ENCODE results near the gene MALRD1. TPM values are rescaled to one million over a fixed set of nuclear protein-coding genes. Genes with fewer than 3 reads are reported as not detected.

MALRD1 gene
- total RNA-seq, 2 experiments from 2014 or later = not detected

DNA sequence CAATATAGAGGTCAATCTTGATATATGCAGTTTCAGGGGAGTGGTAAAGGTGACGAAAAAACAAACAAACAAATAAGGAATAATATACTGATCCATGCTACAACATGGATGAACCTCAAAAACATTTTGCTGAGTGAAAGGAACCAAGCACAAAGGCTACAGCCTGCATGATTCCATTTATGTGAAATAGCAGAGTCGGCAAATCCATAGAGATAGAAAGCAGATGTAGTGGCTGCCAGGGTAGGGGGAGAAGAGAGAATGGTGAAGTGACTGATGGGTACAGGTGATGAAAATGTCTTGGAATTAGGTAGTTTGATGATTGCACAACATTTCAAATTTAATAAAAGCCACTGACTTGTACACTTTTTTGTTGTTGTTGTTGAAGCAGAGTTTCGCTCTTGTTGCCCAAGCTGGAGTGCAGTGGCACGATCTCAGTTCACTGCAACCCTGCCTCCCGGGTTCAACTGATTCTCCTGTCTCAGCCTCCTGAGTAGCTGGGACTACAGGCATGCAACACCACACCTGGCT is 71.8 kb downstream of the MALRD1 start:
- no peak for DNase-seq
- Mint-ChIP-seq H3K4me3 (no peak overlapping the region), H3K27ac (no peak overlapping the region), H3K27me3 (no peaks in the 10 kb centered on the region), H3K36me3 (ENCODE audit: low read depth) (no peaks in the 10 kb centered on the region), H3K9me3 (peaks cover 10% of the 10 kb centered on the region), H3K4me1 (ENCODE audit: low read depth) (no peaks in the 10 kb centered on the region)
- no peak for ATAC-seq (ENCODE audit: poor library complexity)
- Histone ChIP-seq H3K4me3 (ENCODE audit: low read length) (no peak overlapping the region), H3K4me1 (ENCODE audit: insufficient read depth, low read length) (no peaks in the 10 kb centered on the region), H3K27ac (ENCODE audit: low read depth in 1 of 2, low read length in 2 of 2) (no peak overlapping the region), H3K36me3 (ENCODE audit: insufficient read depth, low read length) (no peaks in the 10 kb centered on the region), H3K9me3 (ENCODE audit: control insufficient read depth in 1 of 2, insufficient read depth in 1 of 2, low read length in 2 of 2) (no peaks in the 10 kb centered on the region), H3K27me3 (ENCODE audit: control insufficient read depth in 1 of 2, insufficient read depth in 2 of 2, low read length in 2 of 2) (no peaks in the 10 kb centered on the region)
- TF ChIP-seq, protein P1, sequence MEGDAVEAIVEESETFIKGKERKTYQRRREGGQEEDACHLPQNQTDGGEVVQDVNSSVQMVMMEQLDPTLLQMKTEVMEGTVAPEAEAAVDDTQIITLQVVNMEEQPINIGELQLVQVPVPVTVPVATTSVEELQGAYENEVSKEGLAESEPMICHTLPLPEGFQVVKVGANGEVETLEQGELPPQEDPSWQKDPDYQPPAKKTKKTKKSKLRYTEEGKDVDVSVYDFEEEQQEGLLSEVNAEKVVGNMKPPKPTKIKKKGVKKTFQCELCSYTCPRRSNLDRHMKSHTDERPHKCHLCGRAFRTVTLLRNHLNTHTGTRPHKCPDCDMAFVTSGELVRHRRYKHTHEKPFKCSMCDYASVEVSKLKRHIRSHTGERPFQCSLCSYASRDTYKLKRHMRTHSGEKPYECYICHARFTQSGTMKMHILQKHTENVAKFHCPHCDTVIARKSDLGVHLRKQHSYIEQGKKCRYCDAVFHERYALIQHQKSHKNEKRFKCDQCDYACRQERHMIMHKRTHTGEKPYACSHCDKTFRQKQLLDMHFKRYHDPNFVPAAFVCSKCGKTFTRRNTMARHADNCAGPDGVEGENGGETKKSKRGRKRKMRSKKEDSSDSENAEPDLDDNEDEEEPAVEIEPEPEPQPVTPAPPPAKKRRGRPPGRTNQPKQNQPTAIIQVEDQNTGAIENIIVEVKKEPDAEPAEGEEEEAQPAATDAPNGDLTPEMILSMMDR (IDR thresholded peaks at IDR 0.05) = no peak
- intact Hi-C loops (cut with DNase I, micrococcal nuclease) = no loop called here
- CTCF ChIA-PET = no interaction called here
- POLR2A ChIA-PET = no interaction called here

DNA sequence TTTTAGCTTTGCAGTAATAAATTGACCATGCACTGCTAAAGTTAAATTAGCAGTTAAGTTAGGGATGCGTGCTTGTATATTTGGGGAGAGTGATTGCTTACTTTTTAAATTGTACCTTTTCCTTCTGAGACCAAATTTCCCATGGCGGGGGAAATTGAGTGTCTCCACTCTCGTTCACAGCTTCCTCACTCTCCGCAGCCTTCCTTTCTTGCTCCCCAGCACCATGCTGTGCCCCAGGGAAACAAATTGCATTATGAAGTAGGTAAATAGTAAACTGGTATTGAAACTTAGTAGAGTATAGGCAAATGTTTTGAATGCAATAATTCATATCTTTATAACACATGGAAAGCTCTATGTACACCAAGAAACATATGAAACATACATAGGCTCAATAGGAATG is 85.4 kb downstream of the MALRD1 start:
- H3K4me1 Mint-ChIP-seq (ENCODE audit: low read depth) = no peaks in the 10 kb centered on the region

DNA sequence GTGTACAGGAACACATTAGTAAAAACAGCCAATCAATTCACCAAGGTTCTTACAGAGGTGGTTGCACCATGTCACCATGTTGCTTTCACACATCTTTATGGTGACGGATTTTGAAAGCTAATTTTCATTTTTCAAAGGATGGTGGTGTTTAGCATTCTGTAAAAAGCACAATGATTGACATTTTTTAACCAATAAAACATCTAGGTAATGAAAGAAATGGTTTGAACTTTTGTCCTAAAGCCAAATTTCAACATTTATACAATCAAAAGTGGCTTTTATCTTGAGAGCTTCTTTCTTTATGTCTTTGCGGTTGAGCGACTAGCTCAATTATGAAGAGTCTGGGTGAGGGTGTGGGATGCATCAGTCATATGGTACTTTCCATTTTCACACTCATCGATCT is 94.4 kb downstream of the MALRD1 start:
- no peaks in the 10 kb centered on the region for H3K27me3 ChIP-seq (ENCODE audit: control insufficient read depth in 1 of 2, insufficient read depth in 2 of 2, low read length in 2 of 2)
- intact Hi-C loops (cut with DNase I, micrococcal nuclease) = no loop called here
- Mint-ChIP-seq H3K27me3 (no peaks in the 10 kb centered on the region), H3K9me3 (peaks cover 10% of the 10 kb centered on the region), H3K27ac (no peak overlapping the region), H3K4me3 (no peak overlapping the region), H3K4me1 (ENCODE audit: low read depth) (no peaks in the 10 kb centered on the region), H3K36me3 (ENCODE audit: low read depth) (no peaks in the 10 kb centered on the region)
- no peak for DNase-seq
- no peaks in the 10 kb centered on the region for H3K4me1 ChIP-seq (ENCODE audit: insufficient read depth, low read length)
- TF ChIP-seq, protein P1 (IDR thresholded peaks at IDR 0.05) = no peak
- CTCF ChIA-PET = no interaction called here
- no peak overlapping the region for H3K27ac ChIP-seq (ENCODE audit: low read depth in 1 of 2, low read length in 2 of 2)
- POLR2A ChIA-PET = no interaction called here
- ATAC-seq (ENCODE audit: poor library complexity) = no peak
- no peaks in the 10 kb centered on the region for H3K9me3 ChIP-seq (ENCODE audit: control insufficient read depth in 1 of 2, insufficient read depth in 1 of 2, low read length in 2 of 2)
- no peak overlapping the region for H3K4me3 ChIP-seq (ENCODE audit: low read length)
- H3K36me3 ChIP-seq (ENCODE audit: insufficient read depth, low read length) = no peaks in the 10 kb centered on the region

More for the DNA sequence above, 85.4 kb downstream of the MALRD1 start:
- H3K27me3 Mint-ChIP-seq = no peaks in the 10 kb centered on the region
- Histone ChIP-seq H3K27me3 (ENCODE audit: control insufficient read depth in 1 of 2, insufficient read depth in 2 of 2, low read length in 2 of 2) (no peaks in the 10 kb centered on the region), H3K27ac (ENCODE audit: low read depth in 1 of 2, low read length in 2 of 2) (no peak overlapping the region), H3K36me3 (ENCODE audit: insufficient read depth, low read length) (no peaks in the 10 kb centered on the region), H3K9me3 (ENCODE audit: control insufficient read depth in 1 of 2, insufficient read depth in 1 of 2, low read length in 2 of 2) (no peaks in the 10 kb centered on the region), H3K4me1 (ENCODE audit: insufficient read depth, low read length) (no peaks in the 10 kb centered on the region), H3K4me3 (ENCODE audit: low read length) (no peak overlapping the region)
- H3K27ac Mint-ChIP-seq = no peak overlapping the region
- no peak for DNase-seq
- H3K9me3 Mint-ChIP-seq = peaks cover 3% of the 10 kb centered on the region
- TF ChIP-seq, protein P1 (IDR thresholded peaks at IDR 0.05) = no peak
- ATAC-seq (ENCODE audit: poor library complexity) = no peak
- CTCF ChIA-PET = no interaction called here
- H3K4me3 Mint-ChIP-seq = no peak overlapping the region
- intact Hi-C loops (cut with DNase I, micrococcal nuclease) = no loop called here
- no peaks in the 10 kb centered on the region for H3K36me3 Mint-ChIP-seq (ENCODE audit: low read depth)
- POLR2A ChIA-PET = no interaction called here

Measured in CD4-positive, alpha-beta T cell (primary cell).